GM12873 (cell line): ENCODE results near the gene METRNL.

Source experiments
- TF ChIP-seq, protein P1 (sequence below): IDR thresholded peaks from 2 replicates; pipeline ENCODE4 v1.5.1; 2012; ENCODE audit warnings: low read depth, mild to moderate bottlenecking, moderate library complexity, low read length, control low read depth; ENCODE audit not compliant: insufficient read depth; ENCODE audit errors: missing control alignments

The METRNL gene

GRCh38 chr17:83125515-83126274 is 46.3 kb downstream of the METRNL start:
- TF ChIP-seq, protein P1, sequence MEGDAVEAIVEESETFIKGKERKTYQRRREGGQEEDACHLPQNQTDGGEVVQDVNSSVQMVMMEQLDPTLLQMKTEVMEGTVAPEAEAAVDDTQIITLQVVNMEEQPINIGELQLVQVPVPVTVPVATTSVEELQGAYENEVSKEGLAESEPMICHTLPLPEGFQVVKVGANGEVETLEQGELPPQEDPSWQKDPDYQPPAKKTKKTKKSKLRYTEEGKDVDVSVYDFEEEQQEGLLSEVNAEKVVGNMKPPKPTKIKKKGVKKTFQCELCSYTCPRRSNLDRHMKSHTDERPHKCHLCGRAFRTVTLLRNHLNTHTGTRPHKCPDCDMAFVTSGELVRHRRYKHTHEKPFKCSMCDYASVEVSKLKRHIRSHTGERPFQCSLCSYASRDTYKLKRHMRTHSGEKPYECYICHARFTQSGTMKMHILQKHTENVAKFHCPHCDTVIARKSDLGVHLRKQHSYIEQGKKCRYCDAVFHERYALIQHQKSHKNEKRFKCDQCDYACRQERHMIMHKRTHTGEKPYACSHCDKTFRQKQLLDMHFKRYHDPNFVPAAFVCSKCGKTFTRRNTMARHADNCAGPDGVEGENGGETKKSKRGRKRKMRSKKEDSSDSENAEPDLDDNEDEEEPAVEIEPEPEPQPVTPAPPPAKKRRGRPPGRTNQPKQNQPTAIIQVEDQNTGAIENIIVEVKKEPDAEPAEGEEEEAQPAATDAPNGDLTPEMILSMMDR: no peak

DNA sequence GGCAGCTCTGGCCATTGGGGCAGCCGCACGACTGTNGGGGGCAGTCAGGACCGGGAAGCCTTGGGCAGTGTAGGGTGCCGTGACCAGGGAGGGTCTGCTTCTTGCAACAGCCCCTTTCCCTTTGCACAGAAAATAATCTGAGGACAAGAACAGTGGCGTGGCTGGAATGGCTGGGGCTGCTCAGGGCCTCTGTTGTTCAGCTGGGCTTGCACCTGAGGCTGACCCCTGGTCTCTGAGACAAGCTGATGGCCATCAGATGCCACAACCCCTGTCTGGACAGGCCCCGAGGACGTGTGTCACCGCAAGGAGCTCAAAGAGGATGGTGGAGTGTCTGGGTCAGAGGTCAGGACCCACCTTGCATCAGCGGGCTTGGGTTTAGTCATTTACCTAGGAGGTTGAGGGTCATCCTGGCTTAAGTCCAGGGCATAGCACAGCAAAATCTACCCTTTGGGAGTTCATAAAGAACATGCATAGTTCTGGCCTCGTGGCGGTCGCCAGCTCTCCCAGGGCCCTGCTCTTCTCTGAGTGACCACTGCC is 46.9 kb downstream of the METRNL start:
- TF ChIP-seq, protein P1: no peak

DNA sequence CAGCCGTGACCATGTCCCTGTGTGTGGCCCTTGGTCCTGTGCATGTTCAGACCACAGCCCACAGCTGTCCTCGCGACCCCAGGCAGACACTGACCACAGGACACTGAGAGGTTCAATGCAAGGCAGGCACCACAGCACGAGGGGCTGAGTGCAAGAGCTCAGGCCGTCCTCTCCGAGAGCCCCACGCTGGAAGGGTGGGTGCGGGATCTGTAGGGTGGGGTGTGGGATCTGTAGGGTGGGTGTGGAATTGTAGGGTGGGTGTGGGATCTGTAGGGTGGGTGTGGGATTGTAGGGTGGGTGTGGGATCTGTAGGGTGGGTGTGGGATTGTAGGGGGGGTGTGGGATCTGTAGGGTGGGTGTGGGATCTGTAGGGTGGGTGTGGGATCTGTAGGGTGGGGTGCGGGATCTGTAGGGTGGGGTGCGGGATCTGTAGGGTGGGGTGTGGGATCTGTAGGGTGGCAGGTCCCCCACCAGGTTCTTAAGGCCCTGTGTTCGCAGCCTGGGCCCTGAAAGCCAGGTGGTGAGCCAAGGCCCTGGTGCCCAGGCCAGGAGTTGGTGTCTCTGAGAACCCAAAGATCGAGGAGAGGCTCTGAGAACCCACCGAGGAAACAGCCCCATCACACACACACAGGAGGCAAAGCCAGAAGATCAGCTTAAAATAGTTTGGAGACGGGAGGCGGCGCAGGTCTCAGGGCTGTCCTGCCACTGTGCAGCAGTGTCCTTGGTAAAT is 48.2 kb downstream of the METRNL start:
- TF ChIP-seq, protein P1: no peak

- TF ChIP-seq, protein P1: no peak
These were observed 49.2 kb downstream of the METRNL start for GRCh38 chr17:83128306-83129240.

- TF ChIP-seq, protein P1: no peak
These were observed 50.3 kb downstream of the METRNL start for GRCh38 chr17:83129676-83130075.

- TF ChIP-seq, protein P1: no peak
These were observed 52.1 kb downstream of the METRNL start for GRCh38 chr17:83131401-83132011.
